Right atrium auricular region (tissue), 2 donors: Measurements from ENCODE around the gene RNF125. TPM values are rescaled to one million over a fixed set of nuclear protein-coding genes. Genes with fewer than 3 reads are reported as not detected.
"Not testable (repeated sequence)": the region's sequence is repeated elsewhere in the genome, so short reads cannot be mapped to it uniquely, and the experiment has no call there.

Experiments used
- DNase-seq: peaks from one replicate; pipeline ENCODE4 v3.0.0-alpha.2; 2019; ENCODE audit warnings: low spot score
- H3K27ac ChIP-seq, 2 donors: fragments of 200-600 bp; sonication (generic); 1 replicate in 1 of 2; 2 replicates in 1 of 2; pipeline ENCODE4 v1.5.1; 2016 to 2019
- H3K27me3 ChIP-seq, 2 donors: fragments of 200-600 bp; sonication (generic); one replicate each; pipeline versions ENCODE4 v1.5.1 to v1.6.0; 2017 to 2019
- H3K36me3 ChIP-seq: fragments of 200-600 bp; sonication (generic); one replicate; pipeline ENCODE4 v1.5.1; 2016
- H3K4me1 ChIP-seq, 2 donors: fragments of 200-600 bp; sonication (generic); one replicate each; pipeline versions ENCODE4 v1.5.1 to v1.6.0; 2017 to 2019
- H3K4me3 ChIP-seq, 2 donors: fragments of 200-600 bp; sonication (generic); 1 replicate in 1 of 2; 2 replicates in 1 of 2; pipeline ENCODE4 v1.5.1; 2017 to 2019; ENCODE audit warnings: mild to moderate bottlenecking in 1 of 2, moderate library complexity in 1 of 2
- H3K9me3 ChIP-seq, 2 donors: fragments of 200-600 bp; sonication (generic); one replicate each; pipeline ENCODE4 v1.5.1; 2019
- total RNA-seq, 2 donors: library from RNA; depleted of rRNA; stranded (reverse); fragments of >200 nt; gene quantifications; one replicate each; pipeline ENCODE4 v1.1.0, GENCODE V29; 2016
- TF ChIP-seq, protein P1 (sequence below), 2 donors: fragments of 200-600 bp; sonication (generic); IDR thresholded peaks; one replicate each; pipeline ENCODE4 v1.5.1; 2019; ENCODE audit warnings: antibody characterized with exemption in 2 of 2

The RNF125 gene
- total RNA-seq, 2 donors from 2014 or later: 1.7 to 5.6 TPM

DNA sequence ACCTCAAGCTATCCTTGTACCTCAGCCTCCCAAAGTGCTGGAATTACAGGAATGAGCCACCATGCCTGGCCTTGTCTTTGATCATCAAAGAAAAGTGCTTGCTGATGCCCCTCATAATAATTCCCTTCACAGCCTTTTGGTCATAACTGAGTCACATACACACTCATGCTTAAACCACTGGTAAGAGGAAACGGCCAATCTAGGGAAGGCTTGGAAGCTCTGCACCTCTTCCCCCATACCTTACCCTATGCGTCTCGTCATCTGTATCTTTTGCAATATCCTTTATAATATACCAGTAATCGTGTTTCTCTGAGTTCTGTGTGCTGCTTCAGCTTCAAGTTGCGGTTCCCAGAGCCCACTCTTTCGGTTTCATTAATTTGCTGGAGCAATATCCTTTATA lies 68.3 kb downstream of the RNF125 start:
- Histone ChIP-seq H3K36me3 (no peaks in the 10 kb centered on the region), H3K9me3 (no peaks in the 10 kb centered on the region), H3K4me3 (no peak overlapping the region), H3K4me1 (peaks cover 0 to 12% of the 10 kb centered on the region in 2 donors), H3K27ac (no peak overlapping the region), H3K27me3 (no peaks in the 10 kb centered on the region)
- no peak for DNase-seq
- TF ChIP-seq, protein P1, sequence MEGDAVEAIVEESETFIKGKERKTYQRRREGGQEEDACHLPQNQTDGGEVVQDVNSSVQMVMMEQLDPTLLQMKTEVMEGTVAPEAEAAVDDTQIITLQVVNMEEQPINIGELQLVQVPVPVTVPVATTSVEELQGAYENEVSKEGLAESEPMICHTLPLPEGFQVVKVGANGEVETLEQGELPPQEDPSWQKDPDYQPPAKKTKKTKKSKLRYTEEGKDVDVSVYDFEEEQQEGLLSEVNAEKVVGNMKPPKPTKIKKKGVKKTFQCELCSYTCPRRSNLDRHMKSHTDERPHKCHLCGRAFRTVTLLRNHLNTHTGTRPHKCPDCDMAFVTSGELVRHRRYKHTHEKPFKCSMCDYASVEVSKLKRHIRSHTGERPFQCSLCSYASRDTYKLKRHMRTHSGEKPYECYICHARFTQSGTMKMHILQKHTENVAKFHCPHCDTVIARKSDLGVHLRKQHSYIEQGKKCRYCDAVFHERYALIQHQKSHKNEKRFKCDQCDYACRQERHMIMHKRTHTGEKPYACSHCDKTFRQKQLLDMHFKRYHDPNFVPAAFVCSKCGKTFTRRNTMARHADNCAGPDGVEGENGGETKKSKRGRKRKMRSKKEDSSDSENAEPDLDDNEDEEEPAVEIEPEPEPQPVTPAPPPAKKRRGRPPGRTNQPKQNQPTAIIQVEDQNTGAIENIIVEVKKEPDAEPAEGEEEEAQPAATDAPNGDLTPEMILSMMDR (IDR thresholded peaks at IDR 0.05): no peak

- not testable (repeated sequence) for H3K9me3 ChIP-seq, H3K27me3 ChIP-seq, H3K36me3 ChIP-seq, DNase-seq, H3K4me3 ChIP-seq, H3K27ac ChIP-seq
- peaks cover 0 to 25% of the 10 kb centered on the region in 2 donors for H3K4me1 ChIP-seq
Observed at GRCh38 chr18:32090831-32091230, 72.2 kb downstream of the RNF125 start.

GRCh38 chr18:32091325-32091723 lies 72.7 kb downstream of the RNF125 start:
- no peak for DNase-seq
- H3K27me3 ChIP-seq: no peaks in the 10 kb centered on the region
- peak overlapping the region; percentile 77 to 88 for H3K4me3 ChIP-seq
- peak overlapping the region; percentile 97 to 99 for H3K27ac ChIP-seq
- TF ChIP-seq, protein P1 (IDR thresholded peaks at IDR 0.05): no peak
- H3K9me3 ChIP-seq: no peaks in the 10 kb centered on the region
- peaks cover 0 to 30% of the 10 kb centered on the region in 2 donors for H3K4me1 ChIP-seq
- no peaks in the 10 kb centered on the region for H3K36me3 ChIP-seq

DNA sequence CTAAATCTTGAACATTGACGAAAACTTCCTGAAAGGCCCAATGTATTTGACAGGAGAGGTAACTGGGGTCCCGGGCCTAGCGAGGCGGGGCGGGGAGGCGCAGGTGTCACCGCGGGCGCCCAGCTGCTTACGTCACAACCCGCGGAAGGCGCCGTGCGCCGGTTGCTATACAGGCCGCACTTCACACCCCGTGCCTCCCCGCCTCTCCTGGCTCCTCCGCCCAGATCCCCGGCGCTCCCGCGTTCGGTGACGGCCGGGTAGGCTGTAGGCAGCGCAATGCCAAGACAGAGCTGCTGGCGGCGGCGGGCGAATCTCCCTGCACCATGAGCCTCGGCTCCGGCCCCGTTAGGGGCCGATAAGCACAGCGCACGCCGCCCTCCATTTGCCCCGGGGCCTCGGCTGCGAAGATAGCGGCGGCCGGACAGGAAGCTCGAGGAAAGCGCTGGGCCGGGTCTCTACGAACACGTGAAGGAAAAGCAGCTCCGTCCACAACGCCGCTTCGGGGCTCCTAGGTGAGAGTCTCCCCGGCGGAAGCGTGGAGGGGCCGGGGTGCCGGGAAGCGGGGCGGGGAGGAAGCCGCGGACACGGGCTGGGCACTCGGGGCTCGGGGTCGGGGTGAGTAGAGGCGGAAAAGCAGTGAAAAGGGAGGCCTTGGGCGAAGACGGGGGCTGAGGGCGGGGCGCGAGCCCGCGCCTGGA lies 73.2 kb downstream of the RNF125 start, which contains the start of gene RNF138:
TSS of gene RNF138 (plus strand) at position 151 of the 698 bp plus-strand sequence. CDS start 903 bp downstream, outside the sequence.
- Histone ChIP-seq H3K9me3 (no peaks in the 10 kb centered on the region), H3K4me1 (peaks cover 0 to 35% of the 10 kb centered on the region in 2 donors), H3K27ac (peak within 1 kb of the TSS; percentile 97 to 99), H3K27me3 (no peaks in the 10 kb centered on the region), H3K36me3 (no peaks in the 10 kb centered on the region), H3K4me3 (peak within 1 kb of the TSS; percentile 77 to 88)
- TF ChIP-seq, protein P1 (IDR thresholded peaks at IDR 0.05): no peak
- DNase-seq: peak; percentile 88

- peak overlapping the region; percentile 77 to 88 for H3K4me3 ChIP-seq
- H3K4me1 ChIP-seq: peaks cover 0 to 42% of the 10 kb centered on the region in 2 donors
- DNase-seq: peak; percentile 97
- TF ChIP-seq, protein P1 (IDR thresholded peaks at IDR 0.05): no peak
- H3K27ac ChIP-seq: peak overlapping the region; percentile 97 to 99
- H3K36me3 ChIP-seq: no peaks in the 10 kb centered on the region
- H3K9me3 ChIP-seq: no peaks in the 10 kb centered on the region
- no peaks in the 10 kb centered on the region for H3K27me3 ChIP-seq
Observed at GRCh38 chr18:32092422-32093101, 73.9 kb downstream of the RNF125 start.

DNA sequence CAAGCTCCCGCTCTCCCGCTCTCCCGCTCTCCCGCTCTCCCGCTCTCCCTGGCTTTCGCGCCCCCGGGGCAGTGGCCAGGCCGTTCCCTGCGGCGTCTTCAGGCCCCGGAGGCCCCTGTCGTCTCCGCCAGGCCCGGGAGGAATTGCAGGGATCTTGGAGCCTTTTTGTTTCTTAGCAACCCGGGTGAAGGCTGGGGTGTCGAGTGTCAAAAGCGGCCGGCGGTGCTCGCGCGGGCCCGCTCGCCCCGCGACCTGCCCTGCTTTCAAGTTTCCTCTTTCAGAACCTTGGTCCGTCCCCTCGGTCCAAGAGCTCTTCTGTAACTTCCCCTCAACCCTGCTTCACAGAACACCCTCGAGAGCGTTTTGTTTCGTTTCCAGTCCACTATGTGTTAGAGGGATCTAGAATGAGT lies 74.5 kb downstream of the RNF125 start:
- no peaks in the 10 kb centered on the region for H3K9me3 ChIP-seq
- peak; percentile 65 for DNase-seq
- H3K36me3 ChIP-seq: no peaks in the 10 kb centered on the region
- peaks cover 0 to 43% of the 10 kb centered on the region in 2 donors for H3K4me1 ChIP-seq
- TF ChIP-seq, protein P1 (IDR thresholded peaks at IDR 0.05): no peak
- H3K27me3 ChIP-seq: no peaks in the 10 kb centered on the region
- peak overlapping the region; percentile 97 to 99 for H3K27ac ChIP-seq
- H3K4me3 ChIP-seq: peak overlapping the region; percentile 77 to 88
